Mesendoderm (in vitro differentiated cells): ENCODE results near the gene PRSS16.

Experiments used
- DNase-seq: peaks from one replicate; pipeline ENCODE4 v3.0.0; 2013
- H2AK5ac ChIP-seq: 2 replicates; pipeline ENCODE4 v1.6.1; 2013; ENCODE audit warnings: low read length, inconsistent platforms
- H2BK120ac ChIP-seq: 2 replicates; pipeline ENCODE4 v1.6.1; 2013; ENCODE audit warnings: low read depth, mild to moderate bottlenecking, low read length, moderate library complexity, mixed read lengths
- H2BK15ac ChIP-seq: replicated peaks from 2 replicates; pipeline ENCODE4 v1.6.1; 2013; ENCODE audit warnings: low read depth, mild to moderate bottlenecking, moderate library complexity
- H2BK5ac ChIP-seq: 2 replicates; pipeline ENCODE4 v1.6.1; 2013; ENCODE audit warnings: low read length, inconsistent platforms
- H3K18ac ChIP-seq: 2 replicates; pipeline ENCODE4 v1.6.1; 2013; ENCODE audit warnings: mild to moderate bottlenecking, low read length, mixed read lengths
- H3K23ac ChIP-seq: one replicate; pipeline ENCODE4 v1.6.1; 2013; ENCODE audit warnings: low read length
- H3K27ac ChIP-seq: 2 replicates; pipeline ENCODE4 v1.5.1; 2013; ENCODE audit warnings: low read depth, mild to moderate bottlenecking, inconsistent platforms, low read length, moderate library complexity
- H3K27me3 ChIP-seq: 2 replicates; pipeline ENCODE4 v1.6.1; 2013; ENCODE audit warnings: low read length, control low read depth, mild to moderate bottlenecking, inconsistent platforms; ENCODE audit not compliant: insufficient read depth, poor library complexity
- H3K36me3 ChIP-seq: 2 replicates; pipeline ENCODE4 v1.6.1; 2013; ENCODE audit warnings: low read length, inconsistent platforms; ENCODE audit not compliant: control insufficient read depth, insufficient read depth
- H3K4ac ChIP-seq: one replicate; pipeline ENCODE4 v1.6.1; 2013; ENCODE audit warnings: low read depth, mild to moderate bottlenecking, low read length, moderate library complexity
- H3K4me1 ChIP-seq: 2 replicates; pipeline ENCODE4 v1.6.1; 2013; ENCODE audit warnings: low read depth, low read length, inconsistent platforms; ENCODE audit not compliant: control insufficient read depth
- H3K4me2 ChIP-seq: 2 replicates; pipeline ENCODE4 v1.6.1; 2013; ENCODE audit warnings: low read length
- H3K4me3 ChIP-seq: 2 replicates; pipeline ENCODE4 v1.5.1; 2013; ENCODE audit warnings: mild to moderate bottlenecking, low read length
- H3K56ac ChIP-seq: one replicate; pipeline ENCODE4 v1.6.1; 2013; ENCODE audit warnings: low read length
- H3K79me1 ChIP-seq: 2 replicates; pipeline ENCODE4 v1.6.1; 2013; ENCODE audit warnings: low read length, inconsistent platforms
- H3K79me2 ChIP-seq: 2 replicates; pipeline ENCODE4 v1.6.1; 2013; ENCODE audit warnings: mild to moderate bottlenecking, low read length; ENCODE audit not compliant: control insufficient read depth, insufficient read depth
- H3K9ac ChIP-seq: 2 replicates; pipeline ENCODE4 v1.6.1; 2013; ENCODE audit warnings: low read length, inconsistent platforms
- H4K5ac ChIP-seq: one replicate; pipeline ENCODE4 v1.6.1; 2013; ENCODE audit warnings: low read length
- H4K8ac ChIP-seq: one replicate; pipeline ENCODE4 v1.6.1; 2013; ENCODE audit warnings: low read depth, mild to moderate bottlenecking, control low read depth, low read length, moderate library complexity
- WGBS: extraction: QIAGEN DNeasy Blood & Tissue Kit; methylation state at CpG from one replicate; pipeline ENCODE4 v1.1.7; 2013; ENCODE audit warnings: low lambda C conversion rate, missing lambda C conversion rate; ENCODE audit not compliant: insufficient coverage; ENCODE audit errors: extremely low coverage; 5-methylcytosine and 5-hydroxymethylcytosine counted together

Gene PRSS16

DNA sequence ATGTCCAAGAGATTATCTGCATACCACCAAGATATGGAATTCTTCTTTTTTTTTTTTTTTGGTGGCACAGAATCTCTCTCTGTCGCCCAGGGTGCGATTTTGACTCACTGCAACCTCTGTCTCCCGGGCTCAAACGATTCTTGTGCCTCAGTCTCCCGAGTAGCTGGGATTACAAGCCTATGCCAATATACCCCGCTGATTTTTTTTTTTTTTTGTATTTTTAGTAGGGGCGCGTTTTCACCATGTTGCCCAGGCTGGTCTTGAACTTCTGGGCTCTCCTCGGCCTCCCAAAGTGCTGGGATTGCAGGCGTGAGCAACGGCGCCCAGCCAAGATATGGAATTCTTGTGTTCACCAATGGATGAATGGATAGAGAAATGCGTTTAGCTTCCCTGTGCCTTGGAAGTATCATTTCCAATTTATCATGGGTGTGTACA, 33.6 kb downstream of the PRSS16 start:
- Histone ChIP-seq H3K9ac (no peak overlapping the region), H2BK5ac (no peak overlapping the region), H3K27ac (no peak overlapping the region), H3K4me1 (no peaks in the 10 kb centered on the region), H3K18ac (peak overlapping the region; percentile 60), H3K4ac (no peak overlapping the region), H3K79me2 (no peaks in the 10 kb centered on the region), H4K5ac (no peak overlapping the region), H3K36me3 (no peaks in the 10 kb centered on the region), H3K79me1 (no peaks in the 10 kb centered on the region), H2AK5ac (no peak overlapping the region), H3K56ac (no peak overlapping the region), H2BK120ac (no peak overlapping the region), H3K27me3 (no peaks in the 10 kb centered on the region), H3K4me3 (peak overlapping the region; percentile 50), H4K8ac (no peak overlapping the region), H3K4me2 (peak overlapping the region; percentile 23), H2BK15ac (no peak overlapping the region), H3K23ac (no peak overlapping the region)
- peak; percentile 43 for DNase-seq
- no CpG with 5 or more reads among the region's 13 CpGs for WGBS

DNA sequence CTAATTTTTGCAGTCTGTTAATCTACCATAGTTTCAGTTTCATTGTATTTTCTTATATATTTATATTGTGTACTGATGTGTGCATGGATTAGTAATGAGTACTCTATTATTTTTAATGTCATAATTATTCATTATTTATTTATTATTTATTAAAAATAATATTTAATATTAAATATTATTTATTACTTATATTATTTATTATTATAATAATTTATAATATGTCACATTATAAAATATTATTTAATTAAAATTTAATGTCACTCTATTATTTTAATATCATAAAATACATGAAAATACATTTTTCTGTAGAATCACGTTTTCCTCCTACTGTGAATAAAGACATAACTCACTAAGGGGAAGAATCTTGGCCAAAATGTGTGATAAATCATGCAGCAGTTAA, 34.1 kb downstream of the PRSS16 start:
- Histone ChIP-seq H3K18ac (no peak overlapping the region), H2BK120ac (no peak overlapping the region), H3K4ac (no peak overlapping the region), H4K5ac (no peak overlapping the region), H3K4me2 (no peak overlapping the region), H3K27me3 (no peaks in the 10 kb centered on the region), H3K23ac (no peak overlapping the region), H2AK5ac (no peak overlapping the region), H3K36me3 (no peaks in the 10 kb centered on the region), H3K4me3 (no peak overlapping the region), H3K79me1 (no peaks in the 10 kb centered on the region), H2BK15ac (no peak overlapping the region), H2BK5ac (no peak overlapping the region), H3K56ac (no peak overlapping the region), H3K79me2 (no peaks in the 10 kb centered on the region), H3K4me1 (no peaks in the 10 kb centered on the region), H4K8ac (no peak overlapping the region), H3K27ac (no peak overlapping the region), H3K9ac (no peak overlapping the region)
- WGBS, result no CpG with 5 or more reads among the region's 1 CpG
- DNase-seq, result no peak

DNA sequence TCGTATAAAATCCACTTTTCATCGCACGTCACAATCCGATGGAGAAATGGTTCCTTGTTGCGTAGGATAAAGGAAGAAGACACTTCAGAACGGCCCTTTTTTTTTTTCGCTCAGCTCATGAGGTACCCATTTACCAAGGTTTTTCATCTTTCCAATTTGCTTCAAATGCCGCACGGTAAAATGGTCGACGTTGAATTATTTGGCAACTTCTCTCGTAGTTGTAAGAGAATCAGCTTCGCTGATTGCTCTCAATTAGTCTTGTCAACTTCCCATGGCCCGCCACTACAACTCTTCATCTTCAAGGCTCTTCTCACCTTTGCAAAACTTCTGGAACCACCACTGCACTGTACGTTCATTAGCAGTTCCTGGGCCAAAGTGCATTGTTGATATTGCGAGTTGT, 35.8 kb downstream of the PRSS16 start:
- no peak overlapping the region for H3K23ac ChIP-seq
- H3K36me3 ChIP-seq, result no peaks in the 10 kb centered on the region
- H2AK5ac ChIP-seq, result no peak overlapping the region
- no peak overlapping the region for H2BK15ac ChIP-seq
- H3K9ac ChIP-seq, result no peak overlapping the region
- H4K8ac ChIP-seq, result no peak overlapping the region
- no peak overlapping the region for H3K27ac ChIP-seq
- no peak overlapping the region for H3K56ac ChIP-seq
- no peaks in the 10 kb centered on the region for H3K79me1 ChIP-seq
- H3K18ac ChIP-seq, result no peak overlapping the region
- H2BK120ac ChIP-seq, result no peak overlapping the region
- H2BK5ac ChIP-seq, result no peak overlapping the region
- DNase-seq, result no peak
- H3K27me3 ChIP-seq, result peaks cover under 1% of the 10 kb centered on the region
- WGBS, result no CpG with 5 or more reads among the region's 16 CpGs
- H3K4ac ChIP-seq, result no peak overlapping the region
- H3K79me2 ChIP-seq, result no peaks in the 10 kb centered on the region
- no peak overlapping the region for H3K4me2 ChIP-seq
- H3K4me1 ChIP-seq, result no peaks in the 10 kb centered on the region
- H3K4me3 ChIP-seq, result no peak overlapping the region
- H4K5ac ChIP-seq, result no peak overlapping the region

DNA sequence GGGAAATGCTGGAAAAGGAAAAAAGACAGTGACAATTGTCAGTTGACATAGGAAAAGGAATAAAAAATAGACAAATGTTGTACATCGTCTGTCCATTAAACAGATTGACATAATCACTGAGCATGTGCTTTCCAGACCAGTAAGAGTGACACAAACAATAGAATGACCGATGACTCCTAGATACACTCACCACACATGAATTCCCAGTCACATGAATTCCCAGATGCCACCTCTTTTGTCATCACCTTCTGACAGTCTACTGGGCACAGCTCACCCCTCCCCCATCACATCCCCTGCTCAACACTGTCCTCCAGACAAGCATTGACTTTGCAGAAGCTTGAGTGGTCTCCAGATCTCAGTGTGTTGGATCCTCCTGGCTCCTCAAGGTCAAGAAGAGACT, 38.6 kb downstream of the PRSS16 start:
- Histone ChIP-seq H3K79me1 (no peaks in the 10 kb centered on the region), H2AK5ac (no peak overlapping the region), H4K8ac (no peak overlapping the region), H3K79me2 (no peaks in the 10 kb centered on the region), H4K5ac (no peak overlapping the region), H3K18ac (no peak overlapping the region), H3K36me3 (no peaks in the 10 kb centered on the region), H3K4me2 (no peak overlapping the region), H3K23ac (no peak overlapping the region), H3K4me3 (no peak overlapping the region), H3K27ac (no peak overlapping the region), H2BK5ac (no peak overlapping the region), H3K4ac (no peak overlapping the region), H3K9ac (no peak overlapping the region), H2BK15ac (no peak overlapping the region), H3K4me1 (no peaks in the 10 kb centered on the region), H3K56ac (no peak overlapping the region), H2BK120ac (no peak overlapping the region), H3K27me3 (peaks cover 2% of the 10 kb centered on the region)
- no peak for DNase-seq
- no CpG with 5 or more reads among the region's 2 CpGs for WGBS

DNA sequence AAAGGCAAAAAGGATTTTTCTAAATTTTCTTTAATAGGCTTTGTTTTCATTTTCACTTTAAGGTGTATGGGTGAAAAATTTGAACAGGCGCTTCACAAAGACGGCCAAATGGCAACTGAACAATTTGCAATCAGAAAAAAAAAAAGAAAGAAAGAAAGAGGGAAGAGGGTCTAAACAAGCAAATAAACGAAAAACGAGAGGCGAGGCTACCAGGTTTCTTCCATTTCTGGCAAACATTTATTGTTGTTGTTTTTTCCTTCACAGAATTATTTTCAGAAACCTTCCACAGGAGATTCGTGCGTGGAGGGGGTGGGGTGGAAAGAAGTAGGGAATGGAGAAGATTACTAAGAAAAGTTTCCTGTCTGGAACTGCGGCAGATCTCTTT, 40.2 kb downstream of the PRSS16 start:
- no peak overlapping the region for H2BK120ac ChIP-seq
- H4K5ac ChIP-seq, result no peak overlapping the region
- no peak overlapping the region for H3K18ac ChIP-seq
- no CpG with 5 or more reads among the region's 8 CpGs for WGBS
- no peaks in the 10 kb centered on the region for H3K79me2 ChIP-seq
- no peak overlapping the region for H3K4ac ChIP-seq
- peak overlapping the region; percentile 65 for H3K4me3 ChIP-seq
- no peak overlapping the region for H3K23ac ChIP-seq
- no peaks in the 10 kb centered on the region for H3K79me1 ChIP-seq
- H3K4me1 ChIP-seq, result peaks cover 2% of the 10 kb centered on the region
- no peak overlapping the region for H2AK5ac ChIP-seq
- no peak overlapping the region for H3K27ac ChIP-seq
- H2BK15ac ChIP-seq, result no peak overlapping the region
- peak overlapping the region; percentile 30 for H3K56ac ChIP-seq
- H2BK5ac ChIP-seq, result no peak overlapping the region
- H3K9ac ChIP-seq, result peak overlapping the region; percentile 64
- no peaks in the 10 kb centered on the region for H3K36me3 ChIP-seq
- peak overlapping the region; percentile 89 for H3K4me2 ChIP-seq
- no peak overlapping the region for H4K8ac ChIP-seq
- DNase-seq, result no peak
- peaks cover 2% of the 10 kb centered on the region for H3K27me3 ChIP-seq
